Ishikawa (cell line): ENCODE data around the gene KLK8.

Experiments used
- EGR1 ChIP-seq: IDR thresholded peaks from 2 replicates; pipeline ENCODE4 v1.6.1; 2012
- EP300 ChIP-seq: IDR thresholded peaks from 2 replicates; pipeline ENCODE4 v1.6.1; 2012; ENCODE audit warnings: borderline replicate concordance
- REST ChIP-seq: IDR thresholded peaks from 2 replicates; pipeline ENCODE4 v1.6.1; 2012; ENCODE audit warnings: low read depth, mild to moderate bottlenecking

- no peak for TF ChIP-seq EGR1
- TF ChIP-seq REST, result no peak
- no peak for TF ChIP-seq EP300
Measured at GRCh38 chr19:51029718-51030117, 28.3 kb upstream of the KLK8 start.
